Ovary (tissue), 3 donors: Measurements from ENCODE around the gene EDN1.

Experiments
- CTCF ChIP-seq, 3 donors: fragments of 450-650 bp in 2 of 3; fragments of 200-600 bp in 1 of 3; IDR thresholded peaks; one replicate each; pipeline versions ENCODE4 v1.5.1 to v1.8.0; 2016 to 2022; ENCODE audit warnings: antibody characterized with exemption in 3 of 3, mild to moderate bottlenecking in 1 of 3
- EP300 ChIP-seq: sonication (generic); formaldehyde crosslinking; IDR thresholded peaks from one replicate; pipeline ENCODE4 v1.6.1; 2017; ENCODE audit warnings: antibody characterized with exemption
- donor health status: DM: no; HTN: no; CAD: no.

GRCh38 chr6:12293235-12293930 is 3.2 kb downstream of the EDN1 start:
- no peak for TF ChIP-seq CTCF (IDR thresholded peaks at IDR 0.05)
- TF ChIP-seq EP300, result no peak
